HG03045 (cell line): ENCODE measurements around the gene BTF3.

Source experiments
- ATAC-seq: cut with Tn5 transposase; IDR thresholded peaks from one replicate; pipeline ENCODE4 v1.9.1; 2021; ENCODE audit warnings: mild to moderate bottlenecking, moderate library complexity; ENCODE audit not compliant: unreplicated experiment

BTF3 gene

GRCh38 chr5:73522989-73523388 lies 24.7 kb downstream of the BTF3 start:
- ATAC-seq = no peak

GRCh38 chr5:73523861-73524260 lies 25.6 kb downstream of the BTF3 start:
- no peak for ATAC-seq

GRCh38 chr5:73525606-73526203 lies 27.5 kb downstream of the BTF3 start:
- ATAC-seq = no peak

GRCh38 chr5:73528248-73528647 lies 30.0 kb downstream of the BTF3 start:
- ATAC-seq = no peak

DNA sequence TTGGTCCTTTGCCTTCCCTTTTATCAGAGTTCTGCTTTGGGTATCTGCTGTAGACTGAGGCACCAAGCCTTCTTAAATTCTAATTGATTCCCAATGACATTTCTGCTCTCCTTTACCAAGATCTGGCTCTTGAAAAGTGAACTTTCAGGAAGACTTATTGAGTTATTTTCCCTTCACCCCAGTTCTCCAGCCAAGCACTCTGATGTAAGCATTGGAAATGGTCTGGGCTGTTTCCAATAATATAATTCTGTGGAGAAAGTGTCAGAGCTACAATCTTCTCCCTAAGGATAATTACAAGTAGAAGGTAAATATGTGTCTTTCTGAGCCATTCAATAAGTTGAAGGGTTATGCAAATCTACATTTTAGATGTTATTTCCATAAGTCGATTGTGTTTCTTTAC lies 30.8 kb downstream of the BTF3 start:
- no peak for ATAC-seq

GRCh38 chr5:73531356-73531755 lies 33.1 kb downstream of the BTF3 start:
- ATAC-seq = no peak

DNA sequence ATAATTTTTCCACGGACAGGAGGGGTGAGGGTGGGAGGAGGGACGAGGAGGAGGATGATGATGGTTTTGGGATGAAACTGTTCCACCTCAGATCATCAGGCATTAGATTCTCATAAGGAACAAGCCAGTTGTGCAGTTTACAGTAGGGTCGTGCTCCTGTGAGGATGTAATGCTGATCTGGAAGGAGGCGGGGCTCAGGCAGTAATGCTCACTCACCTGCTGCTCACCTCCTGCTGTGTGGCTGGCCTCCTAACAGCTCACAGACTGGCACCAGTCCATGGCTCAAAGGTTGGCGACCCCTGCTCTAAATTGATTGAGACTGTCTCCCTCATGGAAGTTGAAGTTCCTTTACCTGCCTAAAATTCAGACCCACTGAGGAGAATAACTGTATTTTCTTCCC lies 34.0 kb downstream of the BTF3 start:
- ATAC-seq = no peak

DNA sequence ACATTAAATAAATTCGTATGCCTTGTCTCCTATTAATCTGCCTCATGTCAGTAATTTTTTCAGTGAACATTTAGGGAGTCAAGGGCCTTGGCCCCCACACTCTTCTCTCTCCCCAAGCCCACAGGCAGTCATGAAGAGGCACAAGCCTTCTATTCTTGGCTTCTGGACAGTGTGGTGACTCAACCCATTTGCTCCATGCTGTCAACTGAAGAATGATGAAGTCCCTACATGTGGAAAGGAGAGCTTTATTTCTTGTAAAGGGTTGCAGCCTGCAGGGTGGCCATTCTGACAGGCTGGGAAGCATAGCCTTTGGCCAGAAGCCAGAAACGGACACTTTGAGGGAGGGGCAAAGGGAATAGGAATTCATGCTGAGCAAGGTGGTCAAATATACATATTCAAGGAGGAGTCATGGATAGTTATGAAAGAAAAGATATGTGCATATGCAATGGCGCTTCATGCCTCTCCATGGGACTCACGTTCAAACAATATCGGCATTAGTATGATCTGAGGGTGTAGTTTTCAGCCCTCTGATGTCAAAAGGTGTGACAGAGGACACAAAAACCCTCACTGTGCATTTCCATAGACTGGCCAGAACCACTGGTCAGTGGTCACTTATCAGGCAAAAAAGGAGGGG lies 35.9 kb downstream of the BTF3 start:
- no peak for ATAC-seq

GRCh38 chr5:73534971-73535370 lies 36.7 kb downstream of the BTF3 start:
- ATAC-seq = no peak

DNA sequence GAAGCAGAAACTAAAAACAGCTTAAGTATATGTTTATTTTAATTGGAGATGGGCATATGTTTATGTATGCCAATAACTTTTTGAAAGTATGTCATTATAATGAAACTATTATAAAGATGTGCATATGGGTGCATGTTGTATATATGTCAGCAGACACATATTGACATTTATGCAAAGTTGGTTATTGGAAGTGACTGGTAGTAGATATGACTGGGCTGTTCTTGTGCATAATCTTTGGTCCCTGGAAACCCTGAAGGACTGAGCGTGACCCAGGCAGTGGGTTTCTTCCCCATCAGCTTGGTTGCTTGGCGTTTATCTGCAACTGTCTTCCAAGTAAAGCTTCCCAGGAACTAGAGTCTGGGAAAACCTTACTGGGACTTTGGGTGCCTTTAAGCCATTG lies 41.5 kb downstream of the BTF3 start:
- ATAC-seq = no peak

DNA sequence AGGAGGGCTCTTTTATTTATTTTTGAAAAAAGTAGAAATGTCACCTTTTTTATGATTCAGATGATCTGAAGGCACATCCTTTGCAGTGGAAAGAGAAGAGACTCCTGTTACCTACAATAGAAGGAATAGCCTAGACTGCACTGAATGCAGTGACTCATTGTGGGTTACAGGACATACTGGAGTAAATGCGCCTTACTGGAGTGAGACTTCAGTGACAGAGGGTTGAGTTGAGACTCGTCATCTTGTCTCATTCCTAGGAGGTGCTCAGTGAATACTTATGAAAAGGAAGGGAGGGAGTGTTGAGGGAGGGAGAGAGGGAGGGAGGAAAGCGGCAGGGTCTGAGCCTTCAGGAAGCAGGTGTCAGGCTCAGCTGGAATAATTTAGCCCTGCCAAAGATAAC lies 42.0 kb downstream of the BTF3 start:
- no peak for ATAC-seq

GRCh38 chr5:73542020-73542419 lies 43.8 kb downstream of the BTF3 start:
- ATAC-seq = no peak

DNA sequence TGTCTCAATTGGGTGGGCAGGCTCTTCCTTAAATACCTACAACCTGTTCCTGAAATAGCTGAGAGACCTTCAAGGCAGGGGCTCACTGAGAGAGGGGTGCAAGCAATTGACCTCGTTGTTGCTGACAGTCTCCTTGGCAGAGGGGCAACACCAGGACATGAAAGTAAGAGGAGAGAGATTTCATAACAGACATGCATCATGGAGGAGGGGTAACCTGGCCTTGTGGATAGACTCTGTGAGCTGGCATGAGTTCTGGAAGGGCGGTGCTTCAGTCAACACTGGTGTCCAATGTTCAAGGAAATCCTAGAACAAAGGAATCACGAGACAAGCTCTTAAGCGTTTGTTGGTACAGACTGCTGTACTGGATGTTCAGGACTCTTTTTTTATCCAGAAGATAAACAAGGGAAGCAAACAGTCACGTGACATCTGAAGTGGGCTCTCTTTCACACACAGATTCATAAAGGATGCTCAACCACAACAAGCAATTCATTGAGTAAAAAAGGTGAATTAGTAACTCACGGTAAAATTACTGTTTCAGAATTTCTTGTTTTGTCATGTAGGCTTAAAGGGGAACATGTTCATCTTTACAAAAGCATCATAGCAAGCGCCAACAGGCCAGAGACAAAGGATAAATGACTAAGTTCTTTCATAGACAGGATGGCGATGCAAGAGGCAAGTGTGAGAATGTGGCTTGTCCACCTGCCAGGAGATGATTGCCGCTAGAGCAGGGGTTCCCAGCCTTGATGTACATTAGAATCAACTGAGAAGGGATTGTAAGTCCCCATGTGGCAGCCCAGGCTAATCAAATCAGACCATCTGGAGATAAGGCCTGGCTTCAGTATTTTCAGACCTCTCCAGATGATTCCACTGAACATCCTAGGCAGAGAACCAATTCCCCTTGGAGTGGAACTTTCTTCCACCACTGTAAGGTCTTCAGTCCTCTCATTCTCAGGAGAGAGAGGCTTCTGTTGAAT lies 46.5 kb downstream of the BTF3 start:
- no peak for ATAC-seq

GRCh38 chr5:73545403-73545779 lies 47.1 kb downstream of the BTF3 start:
- ATAC-seq = no peak

DNA sequence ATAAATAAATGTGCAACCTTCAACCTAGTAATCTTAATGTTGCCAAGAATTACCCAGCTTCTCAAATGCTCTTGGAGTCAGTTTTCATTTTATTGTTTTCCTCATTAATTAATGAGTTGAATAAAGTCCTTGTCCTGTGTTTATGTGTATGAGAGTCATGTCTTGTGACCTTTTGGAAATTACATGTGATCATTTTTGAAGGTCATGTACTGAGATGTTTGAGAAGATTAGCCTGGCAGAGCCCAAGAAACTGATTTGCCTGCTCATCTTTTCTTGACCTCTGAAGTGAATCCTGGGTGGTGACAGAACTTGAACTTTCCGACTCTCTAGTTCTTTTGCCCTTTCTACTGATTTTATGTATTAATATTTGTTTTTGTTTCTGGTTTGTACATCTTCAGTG lies 51.8 kb downstream of the BTF3 start:
- ATAC-seq = no peak

GRCh38 chr5:73552642-73553041 lies 54.4 kb downstream of the BTF3 start:
- ATAC-seq = no peak
